ENCODE results near the gene C6orf141. TPM values are rescaled to one million over a fixed set of nuclear protein-coding genes. Genes with fewer than 3 reads are reported as not detected.

C6orf141 gene
- total RNA-seq, 1 experiment from 2014 or later, result 43.8 TPM

DNA sequence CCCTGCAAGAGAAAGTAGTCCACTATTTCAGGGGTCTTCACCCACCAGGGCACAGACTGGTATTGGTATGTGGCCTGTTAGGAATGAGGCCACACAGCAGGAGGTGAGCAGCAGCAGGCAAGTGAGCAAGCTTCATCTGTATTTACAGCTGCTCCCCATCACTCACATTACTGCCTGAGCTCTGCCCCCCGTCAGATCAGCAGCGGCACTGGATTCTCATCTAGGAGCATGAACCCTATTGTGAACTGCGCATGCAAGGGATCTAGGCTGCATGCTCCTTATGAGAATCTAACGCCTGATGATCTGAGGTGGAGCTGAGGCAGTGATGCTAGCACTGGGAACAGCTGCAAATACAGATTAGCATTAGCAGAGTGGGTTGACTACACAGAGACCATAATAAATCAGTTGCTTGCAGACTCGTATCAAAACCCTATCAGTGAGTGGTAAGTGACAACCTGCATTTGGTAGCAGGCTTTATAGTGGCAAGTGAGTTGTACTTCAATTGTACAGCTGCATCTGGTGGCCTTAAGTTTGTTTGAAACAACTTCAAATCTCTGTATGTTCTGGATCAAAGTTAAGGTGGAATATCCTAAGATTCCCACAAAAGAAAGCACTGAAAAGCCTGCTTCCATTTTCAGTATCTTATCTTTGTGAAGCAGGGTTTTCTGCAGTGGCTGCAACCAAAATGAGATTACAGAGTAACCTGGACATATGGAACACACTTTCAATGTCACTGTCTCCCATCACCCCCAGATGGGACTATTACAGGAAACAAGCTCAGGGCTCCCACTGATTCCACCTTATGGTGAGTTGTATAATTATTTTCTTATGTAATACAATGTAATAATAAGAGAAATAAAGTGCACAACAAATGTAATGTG, 12.8 kb downstream of the C6orf141 start:
- Histone ChIP-seq H3K9me3 (ENCODE audit: low read length) (no peaks in the 10 kb centered on the region), H3K9me2 (replicated peaks; ENCODE audit: low read length) (no peaks in the 10 kb centered on the region), H4K20me1 (ENCODE audit: low read length) (no peaks in the 10 kb centered on the region), H3K4me1 (ENCODE audit: insufficient read depth, low read length) (peaks cover 18% of the 10 kb centered on the region), H3K9ac (ENCODE audit: low read length) (no peak overlapping the region), H3K79me2 (ENCODE audit: low read length) (peaks cover under 1% of the 10 kb centered on the region), H2AFZ (ENCODE audit: low read length) (no peak overlapping the region), H3F3A (ENCODE audit: low read length, unreplicated experiment) (no peaks in the 10 kb centered on the region), H3K27me3 (ENCODE audit: low read length) (no peaks in the 10 kb centered on the region), H3K4me3 (ENCODE audit: low read length) (no peak overlapping the region), H3K36me3 (ENCODE audit: low read depth, low read length) (no peaks in the 10 kb centered on the region), H3K27ac (ENCODE audit: low read length) (no peak overlapping the region), H3K4me2 (ENCODE audit: low read length) (no peak overlapping the region)
- DNase-seq (no peak), ATAC-seq (no peak)
- no TSS peak for BruUV-seq (replicated peaks)
- ChIA-PET CTCF (interaction anchor here (0.6 to 0.7 kb wide), 3 partner anchors 32 to 997 kb away, joined by 3 to 4 read pairs (median 3); no protein-coding TSS in a partner anchor), POLR2A (ENCODE audit: unreplicated experiment) (interaction anchor here (0.6 kb wide), 1 partner anchor 13 kb away, joined by 3 read pairs; the partner anchor contains the start of gene C6orf141)
- intact Hi-C loops (cut with micrococcal nuclease), result no loop called here
- no peak for TF ChIP-seq CTCF (conservative IDR thresholded peaks at IDR 0.05; ENCODE audit: low read depth, low read length)
- no peak for TF ChIP-seq EZH2 (IDR thresholded peaks at IDR 0.05; ENCODE audit: low read length, unreplicated experiment)
- TF ChIP-seq EZH2phosphoT487 (IDR thresholded peaks at IDR 0.05; ENCODE audit: borderline replicate concordance, low read length), result no peak

- DNase-seq, result no peak
Observed at GRCh38 chr6:49564552-49564951, 14.1 kb downstream of the C6orf141 start.

More at GRCh38 chr6:49564552-49564951, 14.1 kb downstream of the C6orf141 start:
- TF ChIP-seq EZH2phosphoT487 (IDR thresholded peaks at IDR 0.05; ENCODE audit: borderline replicate concordance, low read length) (no peak), CTCF (conservative IDR thresholded peaks at IDR 0.05; ENCODE audit: low read depth, low read length) (no peak), EZH2 (IDR thresholded peaks at IDR 0.05; ENCODE audit: low read length, unreplicated experiment) (no peak)
- Histone ChIP-seq H3K27me3 (ENCODE audit: low read length) (no peaks in the 10 kb centered on the region), H4K20me1 (ENCODE audit: low read length) (no peaks in the 10 kb centered on the region), H3K9ac (ENCODE audit: low read length) (no peak overlapping the region), H3K36me3 (ENCODE audit: low read depth, low read length) (no peaks in the 10 kb centered on the region), H3K4me2 (ENCODE audit: low read length) (no peak overlapping the region), H3K27ac (ENCODE audit: low read length) (no peak overlapping the region), H3K4me1 (ENCODE audit: insufficient read depth, low read length) (peaks cover 18% of the 10 kb centered on the region), H3F3A (ENCODE audit: low read length, unreplicated experiment) (no peaks in the 10 kb centered on the region), H3K79me2 (ENCODE audit: low read length) (no peaks in the 10 kb centered on the region), H3K9me3 (ENCODE audit: low read length) (no peaks in the 10 kb centered on the region), H2AFZ (ENCODE audit: low read length) (no peak overlapping the region), H3K4me3 (ENCODE audit: low read length) (no peak overlapping the region), H3K9me2 (replicated peaks; ENCODE audit: low read length) (no peaks in the 10 kb centered on the region)
- intact Hi-C loops (cut with micrococcal nuclease), result no loop called here
- BruUV-seq (replicated peaks), result no TSS peak
- ChIA-PET CTCF (no interaction called here), POLR2A (ENCODE audit: unreplicated experiment) (no interaction called here)
- ATAC-seq, result no peak

Measured in PC-3 (cell line).